Fibroblast of gingiva (primary cell): Measurements from ENCODE around the gene CHRNE.
A peak's percentile ranks its signal among the peaks of the same experiment; 100 is the strongest.
"Not testable (repeated sequence)": the region's sequence is repeated elsewhere in the genome, so short reads cannot be mapped to it uniquely, and the experiment has no call there.

Experiments used
- DNase-seq: peaks from one replicate; pipeline ENCODE4 v3.0.0-alpha.2; 2011; ENCODE audit warnings: low read depth

The CHRNE gene

GRCh38 chr17:4887581-4887980 is 15.3 kb downstream of the CHRNE start:
- no peak for DNase-seq

DNA sequence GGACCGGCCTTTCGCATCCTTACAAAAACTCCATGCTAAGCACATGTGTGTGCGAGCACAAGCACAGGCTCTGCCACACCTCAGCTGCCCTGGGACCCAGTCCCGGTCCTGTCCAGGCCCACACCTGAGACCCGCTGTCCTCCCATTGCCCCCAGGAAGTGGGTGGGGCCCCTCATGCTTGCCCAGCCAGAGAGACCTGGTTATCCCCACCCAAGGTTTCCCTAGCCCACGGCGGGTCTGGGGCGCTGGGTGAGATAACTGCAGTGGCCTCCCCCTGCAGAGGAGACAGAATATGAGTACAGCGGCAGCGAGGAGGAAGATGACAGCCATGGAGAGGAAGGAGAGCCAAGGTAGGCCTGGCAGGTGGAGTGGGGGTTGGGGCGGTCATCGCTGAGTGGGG is 16.1 kb downstream of the CHRNE start:
- no peak for DNase-seq

GRCh38 chr17:4884489-4884888 is 18.4 kb downstream of the CHRNE start:
- DNase-seq: no peak

DNA sequence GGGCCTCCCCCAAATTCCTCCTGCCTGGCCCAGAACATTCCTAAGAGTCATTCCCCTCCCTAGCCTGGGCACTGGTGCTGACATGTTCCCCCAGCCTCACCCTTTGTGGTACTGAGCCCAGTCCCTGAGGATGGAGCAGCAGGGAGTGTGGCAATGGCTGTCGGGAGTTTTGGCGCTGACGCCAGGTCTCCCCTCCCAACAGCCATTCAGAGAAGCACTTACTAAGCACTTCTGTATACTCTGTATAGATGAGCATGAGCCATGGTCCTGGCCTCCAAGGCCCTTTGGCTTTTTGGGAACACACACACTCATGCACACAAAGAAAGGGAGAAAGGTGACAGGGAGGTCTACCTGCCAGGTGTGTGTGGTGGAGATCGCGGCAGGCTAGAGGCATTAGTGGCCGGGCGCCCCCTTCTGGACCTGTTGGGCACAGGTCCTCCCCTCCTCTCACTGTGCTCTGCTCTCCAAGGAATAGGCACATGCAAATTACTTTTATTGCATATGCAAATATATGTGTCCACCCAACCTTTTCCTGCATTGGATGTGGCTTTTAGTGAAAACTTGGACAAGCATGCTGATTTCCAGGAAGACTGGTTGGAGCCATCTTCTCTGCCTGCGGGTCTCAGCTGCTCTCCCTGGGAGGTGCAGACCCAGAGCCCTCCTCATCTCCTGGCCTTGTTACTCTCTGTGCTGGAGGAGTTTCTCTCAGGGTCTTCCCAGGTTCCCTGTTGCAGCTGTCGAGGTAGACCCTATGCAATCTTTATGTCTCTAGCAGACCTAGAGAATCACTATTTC is 20.9 kb downstream of the CHRNE start:
- no peak for DNase-seq

- no peak for DNase-seq
Measured at GRCh38 chr17:4880857-4881256, 22.0 kb downstream of the CHRNE start.

DNA sequence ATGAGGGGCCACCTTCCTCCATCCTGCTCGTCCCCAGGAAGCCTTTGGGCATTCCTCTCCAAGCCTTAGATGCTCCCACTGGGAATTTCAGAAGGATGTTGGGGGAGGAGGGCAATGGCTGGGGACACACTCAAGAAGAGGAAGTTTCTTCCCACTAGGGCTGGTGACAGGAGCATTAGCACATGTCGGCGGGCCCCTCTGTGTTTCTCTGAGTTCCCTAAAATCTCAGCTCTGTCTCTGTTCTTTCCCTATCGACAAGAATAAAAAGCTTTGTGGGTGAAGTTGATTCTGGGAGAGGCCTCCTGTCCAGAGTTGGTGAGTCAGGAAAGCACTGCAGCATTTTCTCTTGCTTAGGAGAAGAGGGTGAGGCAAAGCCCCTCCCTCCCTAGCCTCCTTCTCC is 23.3 kb downstream of the CHRNE start:
- DNase-seq: no peak

- no peak for DNase-seq
Measured at GRCh38 chr17:4877089-4877488, 25.8 kb downstream of the CHRNE start.

GRCh38 chr17:4872786-4873185 is 30.1 kb downstream of the CHRNE start:
- DNase-seq: no peak

GRCh38 chr17:4870855-4871254 is 32.0 kb downstream of the CHRNE start:
- DNase-seq: no peak

GRCh38 chr17:4869058-4869998 is 33.6 kb downstream of the CHRNE start:
- DNase-seq: not testable (repeated sequence)

DNA sequence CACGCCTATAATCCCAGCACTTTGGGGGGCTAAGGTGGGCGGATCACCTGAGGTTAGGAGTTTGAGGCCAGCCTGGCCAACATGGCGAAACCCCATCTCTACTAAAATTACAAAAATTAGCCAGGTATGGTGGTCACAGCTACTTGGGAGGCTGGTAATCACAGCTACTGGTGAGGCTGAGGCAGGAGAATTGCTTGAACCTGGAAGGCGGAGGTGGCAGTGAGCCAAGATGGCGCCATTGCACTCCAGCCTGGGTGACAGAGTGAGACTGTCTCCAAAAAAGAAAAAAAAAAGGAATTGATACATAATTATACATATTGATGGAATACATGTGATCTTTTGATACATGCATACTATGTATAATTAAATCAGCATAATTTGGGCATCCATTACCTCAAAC is 35.4 kb downstream of the CHRNE start:
- DNase-seq: not testable (repeated sequence)

DNA sequence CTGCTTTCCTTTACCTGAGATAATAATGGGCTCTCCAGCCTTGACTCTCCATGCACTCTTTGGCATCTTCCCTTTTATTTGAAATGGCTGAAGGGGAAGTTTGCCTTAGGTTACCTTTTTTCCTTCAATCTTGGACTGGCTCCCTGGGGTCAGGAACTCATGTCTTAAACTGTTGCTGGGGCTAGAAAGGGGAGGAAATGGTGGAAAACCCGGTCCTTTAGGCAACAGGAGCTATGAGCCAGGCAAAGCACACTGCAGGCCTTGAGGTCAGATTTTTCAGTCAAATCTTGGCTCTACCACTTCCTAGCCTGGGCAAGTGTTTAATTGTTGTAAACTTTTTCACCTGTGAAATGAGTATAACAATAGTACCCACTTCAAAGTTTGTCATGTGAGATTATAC is 39.6 kb downstream of the CHRNE start:
- DNase-seq: no peak

DNA sequence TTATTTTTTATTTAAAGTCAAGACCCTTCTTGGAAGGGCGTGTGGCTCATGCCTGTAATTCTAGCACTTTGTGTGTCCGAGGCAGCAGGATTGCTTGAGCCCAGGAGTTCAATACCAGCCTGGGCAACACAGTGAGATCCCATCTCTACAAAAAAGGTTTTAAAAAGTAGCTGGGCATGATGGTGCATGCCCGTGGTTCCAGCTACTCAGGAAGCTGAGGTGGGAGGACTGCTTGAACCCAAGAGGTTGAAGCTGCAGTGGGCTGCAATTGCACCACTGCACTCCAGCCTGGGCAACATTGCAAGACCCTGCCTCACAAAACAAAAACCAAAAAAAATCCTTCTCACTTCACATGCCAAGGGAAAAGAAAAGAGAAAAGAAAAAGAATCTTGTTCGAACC is 40.2 kb downstream of the CHRNE start:
- DNase-seq: no peak

- no peak for DNase-seq
Measured at GRCh38 chr17:4861052-4861451, 41.8 kb downstream of the CHRNE start.

GRCh38 chr17:4860651-4861050 is 42.2 kb downstream of the CHRNE start:
- DNase-seq: no peak

DNA sequence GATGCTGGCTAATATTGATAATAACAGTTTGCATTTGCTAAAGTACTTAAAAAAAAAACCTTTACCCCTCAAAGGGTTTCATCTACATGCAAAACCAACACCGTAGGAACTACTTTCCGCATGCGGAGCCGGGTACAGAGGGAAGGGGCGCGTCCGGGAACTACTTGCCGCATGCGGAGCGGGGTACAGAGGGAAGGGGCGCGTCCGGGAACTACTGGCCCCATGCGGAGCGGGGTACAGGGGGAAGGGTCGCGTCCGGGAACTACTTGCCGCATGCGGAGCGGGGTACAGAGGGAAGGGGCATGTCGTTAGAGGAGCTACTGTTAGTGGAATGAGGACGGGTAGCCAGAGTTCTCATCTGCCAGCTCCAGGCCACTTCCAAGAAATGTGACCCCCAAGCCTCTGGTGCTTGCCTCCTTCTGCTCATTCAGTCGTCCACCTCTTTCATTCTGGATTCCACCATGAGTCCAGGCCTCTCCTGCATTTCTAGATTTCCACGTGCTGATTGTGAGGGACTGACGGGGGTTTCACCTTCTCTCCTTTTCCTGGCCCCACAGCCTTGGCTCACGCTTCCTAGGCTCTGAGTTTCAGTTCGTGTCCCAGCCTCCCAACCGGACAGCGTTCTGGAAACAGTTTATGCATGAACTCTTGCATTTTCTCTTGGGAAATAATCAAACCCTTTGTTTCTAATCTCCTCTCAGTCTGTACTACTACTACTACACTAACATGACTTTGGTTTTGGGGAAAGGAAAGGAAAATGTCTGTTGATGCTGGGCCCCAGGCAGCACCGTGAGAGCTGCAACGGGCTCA is 42.9 kb downstream of the CHRNE start:
- DNase-seq: no peak

GRCh38 chr17:4858882-4859260 is 44.0 kb downstream of the CHRNE start:
- no peak for DNase-seq

DNA sequence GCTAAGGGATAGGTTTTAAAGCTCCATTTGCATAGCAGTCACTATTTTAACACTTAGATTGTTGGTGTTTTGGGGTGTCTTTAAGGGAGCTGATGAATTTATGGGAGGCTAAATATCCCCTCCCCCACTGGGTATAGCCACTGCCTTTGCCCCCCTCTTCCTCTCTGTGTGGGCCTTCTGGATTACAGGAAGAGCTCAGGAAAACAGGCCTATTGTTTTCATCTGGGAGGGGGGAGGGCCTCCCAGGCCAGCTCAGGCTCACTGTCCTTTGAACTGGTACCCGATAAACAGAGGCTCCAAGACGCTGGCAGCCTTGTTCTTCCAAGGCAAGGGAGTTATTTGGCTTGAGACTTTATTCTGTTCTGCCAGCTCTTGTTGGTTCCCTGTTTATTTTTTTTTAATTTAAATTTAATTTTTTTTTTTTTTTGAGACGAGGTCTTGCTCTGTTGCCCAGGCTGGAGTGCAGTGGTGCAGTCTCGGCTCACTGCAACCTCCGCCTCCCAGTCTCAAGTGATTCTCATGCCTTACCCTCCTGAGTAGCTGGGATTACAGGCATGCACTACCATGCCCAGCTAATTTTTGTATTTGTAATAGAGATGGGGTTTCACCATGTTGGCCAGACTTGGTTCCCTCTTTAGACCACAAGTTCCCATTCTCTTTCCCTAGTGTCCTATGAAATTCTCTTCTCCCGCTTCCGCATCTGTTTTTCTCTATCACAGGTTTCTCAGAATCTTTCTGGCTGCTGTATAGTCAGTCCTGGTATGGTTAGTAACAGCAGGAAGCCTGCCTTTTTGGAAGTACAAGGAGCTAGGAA is 44.6 kb downstream of the CHRNE start:
- DNase-seq: peak; percentile 24

- DNase-seq: not testable (repeated sequence)
Measured at GRCh38 chr17:4857347-4857746, 45.6 kb downstream of the CHRNE start.

- no peak for DNase-seq
Measured at GRCh38 chr17:4856937-4857314, 46.0 kb downstream of the CHRNE start.

DNA sequence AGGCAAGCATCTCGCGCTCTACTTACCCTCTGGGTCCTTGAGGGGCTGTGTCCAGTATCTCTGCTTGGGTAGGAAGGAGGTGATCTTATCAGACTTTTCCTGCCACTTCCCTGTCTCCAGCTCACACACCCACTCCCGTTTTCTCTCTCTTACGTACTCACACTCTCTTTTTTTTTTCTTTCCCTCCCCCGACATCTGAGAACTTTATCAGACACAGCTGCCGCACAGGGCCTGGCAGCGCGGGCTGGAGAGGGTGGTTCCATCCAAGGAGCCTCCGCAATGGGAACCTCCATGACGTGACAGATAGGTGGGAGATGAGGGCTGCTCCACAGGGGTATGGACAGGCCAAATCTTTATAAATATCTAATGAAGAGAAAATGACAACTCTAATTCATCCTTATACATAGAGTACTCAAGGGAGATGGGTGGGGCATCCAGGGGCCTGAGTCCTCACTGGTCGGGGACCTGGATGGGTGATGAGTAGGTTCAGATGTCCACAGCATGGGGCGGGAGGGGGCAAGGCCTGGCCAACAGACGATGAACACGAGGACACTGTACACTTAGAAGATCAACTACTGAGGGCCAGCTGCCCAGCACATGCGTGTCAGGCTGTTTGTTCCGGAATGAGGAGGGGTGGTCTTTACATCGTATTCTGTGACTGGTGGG is 46.5 kb downstream of the CHRNE start:
- no peak for DNase-seq
